Parathyroid adenoma (tissue), 2 donors: Measurements from ENCODE around the gene MTMR12.

Experiments used
- H2AFZ ChIP-seq: fragments of 300-600 bp; sonication (generic); one replicate; pipeline ENCODE4 v1.7.0; 2017; ENCODE audit warnings: antibody characterized with exemption, mild to moderate bottlenecking
- H3K27ac ChIP-seq: fragments of 300-600 bp; sonication (generic); one replicate; pipeline ENCODE4 v1.7.0; 2017
- H3K27me3 ChIP-seq: fragments of 300-600 bp; sonication (generic); one replicate; pipeline ENCODE4 v1.7.0; 2017; ENCODE audit warnings: low read length; ENCODE audit not compliant: control insufficient read depth, insufficient read depth
- H3K36me3 ChIP-seq: fragments of 300-600 bp; sonication (generic); one replicate; pipeline ENCODE4 v1.7.0; 2017; ENCODE audit warnings: low read length; ENCODE audit not compliant: control insufficient read depth, insufficient read depth
- H3K4me1 ChIP-seq: fragments of 300-600 bp; sonication (generic); one replicate; pipeline ENCODE4 v1.7.0; 2017; ENCODE audit warnings: control low read depth
- H3K4me2 ChIP-seq: fragments of 300-600 bp; sonication (generic); one replicate; pipeline ENCODE4 v1.7.0; 2017; ENCODE audit warnings: low read length
- H3K4me3 ChIP-seq: fragments of 300-600 bp; sonication (generic); one replicate; pipeline ENCODE4 v1.7.0; 2017; ENCODE audit warnings: low read depth, low read length
- H3K79me2 ChIP-seq: fragments of 300-600 bp; sonication (generic); one replicate; pipeline ENCODE4 v1.7.0; 2017; ENCODE audit warnings: control low read depth
- H3K9ac ChIP-seq: fragments of 300-600 bp; sonication (generic); one replicate; pipeline ENCODE4 v1.7.0; 2017; ENCODE audit warnings: mild to moderate bottlenecking
- H3K9me3 ChIP-seq: fragments of 300-600 bp; sonication (generic); one replicate; pipeline ENCODE4 v1.7.0; 2017; ENCODE audit warnings: low read length; ENCODE audit not compliant: control insufficient read depth
- TF ChIP-seq, protein P1 (sequence below): fragments of 300-600 bp; sonication (generic); IDR thresholded peaks from one replicate; pipeline ENCODE4 v1.7.0; 2017; ENCODE audit warnings: antibody characterized with exemption, mild to moderate bottlenecking
- donor health status: primary hyperparathyroidism.

Gene MTMR12

GRCh38 chr5:32206509-32207354, 106.0 kb downstream of the MTMR12 start:
- Histone ChIP-seq H3K4me3 (no peak overlapping the region), H3K27me3 (no peaks in the 10 kb centered on the region), H3K79me2 (no peaks in the 10 kb centered on the region), H2AFZ (no peak overlapping the region), H3K9me3 (no peaks in the 10 kb centered on the region), H3K4me1 (no peaks in the 10 kb centered on the region), H3K36me3 (no peaks in the 10 kb centered on the region), H3K27ac (no peak overlapping the region), H3K4me2 (no peak overlapping the region), H3K9ac (no peak overlapping the region)
- TF ChIP-seq, protein P1, sequence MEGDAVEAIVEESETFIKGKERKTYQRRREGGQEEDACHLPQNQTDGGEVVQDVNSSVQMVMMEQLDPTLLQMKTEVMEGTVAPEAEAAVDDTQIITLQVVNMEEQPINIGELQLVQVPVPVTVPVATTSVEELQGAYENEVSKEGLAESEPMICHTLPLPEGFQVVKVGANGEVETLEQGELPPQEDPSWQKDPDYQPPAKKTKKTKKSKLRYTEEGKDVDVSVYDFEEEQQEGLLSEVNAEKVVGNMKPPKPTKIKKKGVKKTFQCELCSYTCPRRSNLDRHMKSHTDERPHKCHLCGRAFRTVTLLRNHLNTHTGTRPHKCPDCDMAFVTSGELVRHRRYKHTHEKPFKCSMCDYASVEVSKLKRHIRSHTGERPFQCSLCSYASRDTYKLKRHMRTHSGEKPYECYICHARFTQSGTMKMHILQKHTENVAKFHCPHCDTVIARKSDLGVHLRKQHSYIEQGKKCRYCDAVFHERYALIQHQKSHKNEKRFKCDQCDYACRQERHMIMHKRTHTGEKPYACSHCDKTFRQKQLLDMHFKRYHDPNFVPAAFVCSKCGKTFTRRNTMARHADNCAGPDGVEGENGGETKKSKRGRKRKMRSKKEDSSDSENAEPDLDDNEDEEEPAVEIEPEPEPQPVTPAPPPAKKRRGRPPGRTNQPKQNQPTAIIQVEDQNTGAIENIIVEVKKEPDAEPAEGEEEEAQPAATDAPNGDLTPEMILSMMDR = no peak

- H3K4me3 ChIP-seq = no peak overlapping the region
- TF ChIP-seq, protein P1 = no peak
These were observed 106.7 kb downstream of the MTMR12 start for GRCh38 chr5:32206053-32206452.

GRCh38 chr5:32202394-32202793, 110.3 kb downstream of the MTMR12 start:
- no peaks in the 10 kb centered on the region for H3K9me3 ChIP-seq
- no peak overlapping the region for H3K4me3 ChIP-seq
- H3K4me1 ChIP-seq = no peaks in the 10 kb centered on the region
- H3K79me2 ChIP-seq = no peaks in the 10 kb centered on the region
- no peaks in the 10 kb centered on the region for H3K27me3 ChIP-seq
- no peak overlapping the region for H3K27ac ChIP-seq
- no peak overlapping the region for H3K4me2 ChIP-seq
- TF ChIP-seq, protein P1 = no peak
- no peaks in the 10 kb centered on the region for H3K36me3 ChIP-seq
- H2AFZ ChIP-seq = no peak overlapping the region
- H3K9ac ChIP-seq = no peak overlapping the region

More at GRCh38 chr5:32206053-32206452, 106.7 kb downstream of the MTMR12 start:
- no peaks in the 10 kb centered on the region for H3K9me3 ChIP-seq
- no peak overlapping the region for H2AFZ ChIP-seq
- no peak overlapping the region for H3K27ac ChIP-seq
- H3K9ac ChIP-seq = no peak overlapping the region
- H3K27me3 ChIP-seq = no peaks in the 10 kb centered on the region
- no peaks in the 10 kb centered on the region for H3K79me2 ChIP-seq
- H3K4me2 ChIP-seq = no peak overlapping the region
- H3K4me1 ChIP-seq = no peaks in the 10 kb centered on the region
- no peaks in the 10 kb centered on the region for H3K36me3 ChIP-seq

- no peaks in the 10 kb centered on the region for H3K9me3 ChIP-seq
- H3K36me3 ChIP-seq = no peaks in the 10 kb centered on the region
- no peaks in the 10 kb centered on the region for H3K79me2 ChIP-seq
- H2AFZ ChIP-seq = no peak overlapping the region
- no peak overlapping the region for H3K27ac ChIP-seq
- no peak overlapping the region for H3K4me2 ChIP-seq
- H3K4me1 ChIP-seq = no peaks in the 10 kb centered on the region
- TF ChIP-seq, protein P1 = no peak
- H3K9ac ChIP-seq = no peak overlapping the region
- no peak overlapping the region for H3K4me3 ChIP-seq
- no peaks in the 10 kb centered on the region for H3K27me3 ChIP-seq
These were observed 111.5 kb downstream of the MTMR12 start for GRCh38 chr5:32201122-32201753.
